SK-N-SH (cell line): ENCODE results near the gene NAV2. TPM values are rescaled to one million over a fixed set of nuclear protein-coding genes. Genes with fewer than 3 reads are reported as not detected.

Experiments
- CTCF ChIA-PET: fragments of 300-600, 350-600 bp; formaldehyde crosslinking; extraction: SDS; loops from one replicate; lab custom pipeline; 2021; lab: Yijun Ruan, JAX
- POLR2A ChIA-PET: fragments of 350-600 bp; sonication (Branson Sonifier 250); formaldehyde crosslinking; extraction: SDS; loops from one replicate; lab custom pipeline; 2020; ENCODE audit warnings: antibody characterized with exemption, inconsistent platforms; lab: Yijun Ruan, JAX
- DNase-seq: peaks from one replicate; pipeline ENCODE4 v3.0.0; 2012
- H2AFZ ChIP-seq: fragments of 200-600 bp; sonication (generic); 2 replicates; pipeline ENCODE4 v1.8.1; 2016; ENCODE audit warnings: antibody characterized with exemption, mild to moderate bottlenecking, low read depth
- H3F3A ChIP-seq: fragments of 200-600 bp; sonication (generic); replicated peaks from 2 replicates; pipeline ENCODE3; 2016; ENCODE audit warnings: antibody characterized with exemption, mild to moderate bottlenecking; ENCODE audit not compliant: insufficient read depth
- H3K27ac ChIP-seq, 2 experiments: fragments of 200-500 bp in 1 of 2; fragments of 200-600 bp in 1 of 2; sonication (Bioruptor generic) in 1 of 2; sonication (generic), shearing (Covaris generic) in 1 of 2; 2 replicates each; pipeline versions ENCODE4 v1.5.1 to v1.6.1; 2014 to 2016; ENCODE audit warnings: low read depth in 2 of 2, inconsistent platforms in 1 of 2, low read length in 1 of 2, mild to moderate bottlenecking in 1 of 2, mixed read lengths in 1 of 2
- H3K27me3 ChIP-seq: fragments of 200-600 bp; sonication (generic), shearing (Covaris generic); 2 replicates; pipeline ENCODE4 v1.6.1; 2016; ENCODE audit warnings: mixed run types; ENCODE audit not compliant: insufficient read depth
- H3K36me3 ChIP-seq, 2 experiments: fragments of 200-500 bp in 1 of 2; fragments of 200-600 bp in 1 of 2; sonication (Bioruptor generic) in 1 of 2; sonication (generic) in 1 of 2; replicated peaks in 1 of 2; 2 replicates each; pipeline versions ENCODE3 to v1.5.1; 2014 to 2016; ENCODE audit warnings: low read length in 1 of 2, mild to moderate bottlenecking in 1 of 2; ENCODE audit not compliant: insufficient read depth in 2 of 2, control insufficient read depth in 1 of 2
- H3K4me1 ChIP-seq, 2 experiments: fragments of 200-500 bp in 1 of 2; fragments of 200-600 bp in 1 of 2; sonication (Bioruptor generic) in 1 of 2; sonication (generic), shearing (Covaris generic) in 1 of 2; 2 replicates each; pipeline versions ENCODE4 v1.5.1 to v1.6.1; 2014 to 2016; ENCODE audit warnings: low read depth in 1 of 2, low read length in 1 of 2, mixed run types in 1 of 2; ENCODE audit not compliant: insufficient read depth in 2 of 2, control insufficient read depth in 1 of 2
- H3K4me2 ChIP-seq: fragments of 200-600 bp; sonication (generic), shearing (Covaris generic); 2 replicates; pipeline ENCODE4 v1.6.1; 2017; ENCODE audit warnings: mixed run types
- H3K4me3 ChIP-seq, 2 experiments: fragments of 200-500 bp in 1 of 2; fragments of 200-600 bp in 1 of 2; sonication (Bioruptor generic) in 1 of 2; sonication (generic), shearing (Covaris generic) in 1 of 2; 2 replicates each; pipeline versions ENCODE4 v1.5.1 to v1.8.1; 2014 to 2016; ENCODE audit warnings: low read depth in 2 of 2, inconsistent platforms in 1 of 2, low read length in 1 of 2, mild to moderate bottlenecking in 1 of 2, mixed read lengths in 1 of 2, moderate library complexity in 1 of 2
- H3K79me2 ChIP-seq: fragments of 200-600 bp; sonication (generic); 2 replicates; pipeline ENCODE4 v1.8.1; 2017; ENCODE audit warnings: mild to moderate bottlenecking; ENCODE audit not compliant: insufficient read depth
- H3K9ac ChIP-seq: fragments of 200-600 bp; sonication (generic); 2 replicates; pipeline ENCODE4 v1.6.1; 2017; ENCODE audit warnings: mixed run types
- H3K9me2 ChIP-seq: fragments of 200-600 bp; sonication (generic); 2 replicates; pipeline ENCODE4 v1.6.1; 2017; ENCODE audit warnings: mixed run types
- H3K9me3 ChIP-seq: fragments of 200-600 bp; sonication (generic); 2 replicates; pipeline ENCODE4 v1.6.1; 2017; ENCODE audit warnings: mixed run types, mild to moderate bottlenecking, moderate library complexity
- H4K20me1 ChIP-seq: fragments of 200-600 bp; sonication (generic); 2 replicates; pipeline ENCODE4 v1.6.1; 2017; ENCODE audit warnings: mild to moderate bottlenecking, mixed run types; ENCODE audit not compliant: insufficient read depth
- CHD2 ChIP-seq: fragments of 150-350 bp; IDR thresholded peaks from 2 replicates; pipeline ENCODE4 v1.6.1; 2018; ENCODE audit warnings: low read length; ENCODE audit not compliant: partially characterized antibody
- FOSL2 ChIP-seq: IDR thresholded peaks from 2 replicates; pipeline ENCODE4 v1.4.0; 2012; ENCODE audit warnings: low read depth, mild to moderate bottlenecking, moderate library complexity, borderline replicate concordance
- FOXJ3 ChIP-seq: sonication (generic); formaldehyde crosslinking; IDR thresholded peaks from 2 replicates; pipeline ENCODE4 v1.5.1; 2020; ENCODE audit warnings: mild to moderate bottlenecking, missing genetic modification reagents
- FOXM1 ChIP-seq: IDR thresholded peaks from 2 replicates; pipeline ENCODE4 v1.4.0; 2012; ENCODE audit warnings: low read depth, mild to moderate bottlenecking
- GABPA ChIP-seq: IDR thresholded peaks from 2 replicates; pipeline ENCODE4 v1.4.0; 2012; ENCODE audit warnings: low read depth, mild to moderate bottlenecking
- GATA2 ChIP-seq: sonication (generic); formaldehyde crosslinking; IDR thresholded peaks from 2 replicates; pipeline ENCODE4 v1.5.0; 2020; ENCODE audit warnings: mild to moderate bottlenecking, missing genetic modification reagents
- IRF3 ChIP-seq: fragments of 150-350 bp; IDR thresholded peaks from 2 replicates; pipeline ENCODE4 v1.6.1; 2016; ENCODE audit warnings: mild to moderate bottlenecking, low read depth, low read length
- JUND ChIP-seq: IDR thresholded peaks from 2 replicates; pipeline ENCODE4 v1.4.0; 2012
- MEF2A ChIP-seq: IDR thresholded peaks from 2 replicates; pipeline ENCODE4 v1.4.0; 2012; ENCODE audit warnings: low read depth, borderline replicate concordance
- NFIC ChIP-seq: IDR thresholded peaks from 2 replicates; pipeline ENCODE4 v1.4.0; 2012; ENCODE audit warnings: borderline replicate concordance
- RAD21 ChIP-seq: IDR thresholded peaks from 2 replicates; pipeline ENCODE4 v1.6.1; 2012; ENCODE audit warnings: mild to moderate bottlenecking, low read length
- RXRA ChIP-seq: IDR thresholded peaks from 2 replicates; pipeline ENCODE4 v1.4.0; 2012; ENCODE audit warnings: low read depth, mild to moderate bottlenecking, borderline replicate concordance
- SIN3A ChIP-seq: IDR thresholded peaks from 2 replicates; pipeline ENCODE4 v1.6.1; 2012; ENCODE audit warnings: low read depth, mild to moderate bottlenecking, low read length, moderate library complexity, borderline replicate concordance
- SMC3 ChIP-seq: IDR thresholded peaks from 2 replicates; pipeline ENCODE4 v1.6.1; 2012; ENCODE audit warnings: low read depth, low read length, improper control_type of control experiment
- TAF1 ChIP-seq: IDR thresholded peaks from 2 replicates; pipeline ENCODE4 v1.6.1; 2012; ENCODE audit warnings: low read depth, mild to moderate bottlenecking, low read length, moderate library complexity, borderline replicate concordance
- TCF12 ChIP-seq: IDR thresholded peaks from 2 replicates; pipeline ENCODE4 v1.4.0; 2012
- USF1 ChIP-seq: IDR thresholded peaks from 2 replicates; pipeline ENCODE4 v1.4.0; 2012; ENCODE audit warnings: low read depth, borderline replicate concordance
- YY1 ChIP-seq: IDR thresholded peaks from 2 replicates; pipeline ENCODE4 v1.4.0; 2012; ENCODE audit warnings: low read depth, mild to moderate bottlenecking
- WGBS: methylation state at CpG from one replicate; pipeline ENCODE4 v1.1.6; 2017; ENCODE audit warnings: low lambda C conversion rate; 5-methylcytosine and 5-hydroxymethylcytosine counted together
- polyA plus RNA-seq, 3 experiments: library from polyadenylated mRNA; depleted of rRNA; stranded (reverse); fragments of >200 nt; gene quantifications; 2 replicates each; pipeline ENCODE4 v1.2.3, GENCODE V29; 2012
- TF ChIP-seq, protein P1 (sequence below): fragments of 200-600 bp; sonication (generic); IDR thresholded peaks from 2 replicates; pipeline ENCODE4 v1.6.1; 2017; ENCODE audit warnings: antibody characterized with exemption, mild to moderate bottlenecking, moderate library complexity
- TF ChIP-seq, protein P2 (sequence below): IDR thresholded peaks from 2 replicates; pipeline ENCODE4 v1.4.0; 2012; ENCODE audit warnings: low read depth

The NAV2 gene
- polyA plus RNA-seq, 1 of the 3 experiments (the other 2 are of a cell fraction): 26.2 TPM

- TF ChIP-seq MEF2A (no peak), CHD2 (no peak), SMC3 (no peak), YY1 (no peak), SIN3A (no peak), GABPA (no peak), JUND (no peak), TCF12 (no peak), USF1 (no peak), TAF1 (no peak)
- TF ChIP-seq, protein P1, sequence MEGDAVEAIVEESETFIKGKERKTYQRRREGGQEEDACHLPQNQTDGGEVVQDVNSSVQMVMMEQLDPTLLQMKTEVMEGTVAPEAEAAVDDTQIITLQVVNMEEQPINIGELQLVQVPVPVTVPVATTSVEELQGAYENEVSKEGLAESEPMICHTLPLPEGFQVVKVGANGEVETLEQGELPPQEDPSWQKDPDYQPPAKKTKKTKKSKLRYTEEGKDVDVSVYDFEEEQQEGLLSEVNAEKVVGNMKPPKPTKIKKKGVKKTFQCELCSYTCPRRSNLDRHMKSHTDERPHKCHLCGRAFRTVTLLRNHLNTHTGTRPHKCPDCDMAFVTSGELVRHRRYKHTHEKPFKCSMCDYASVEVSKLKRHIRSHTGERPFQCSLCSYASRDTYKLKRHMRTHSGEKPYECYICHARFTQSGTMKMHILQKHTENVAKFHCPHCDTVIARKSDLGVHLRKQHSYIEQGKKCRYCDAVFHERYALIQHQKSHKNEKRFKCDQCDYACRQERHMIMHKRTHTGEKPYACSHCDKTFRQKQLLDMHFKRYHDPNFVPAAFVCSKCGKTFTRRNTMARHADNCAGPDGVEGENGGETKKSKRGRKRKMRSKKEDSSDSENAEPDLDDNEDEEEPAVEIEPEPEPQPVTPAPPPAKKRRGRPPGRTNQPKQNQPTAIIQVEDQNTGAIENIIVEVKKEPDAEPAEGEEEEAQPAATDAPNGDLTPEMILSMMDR: no peak
- Histone ChIP-seq H4K20me1 (no peaks in the 10 kb centered on the region), H2AFZ (no peak within 1 kb of the TSS), H3K27ac (no peak within 1 kb of the TSS), H3K4me3 (peak within 1 kb of the TSS; percentile 21 to 32; a peak in 3 of 4 replicates), H3K36me3 (no peaks in the 10 kb centered on the region), H3K9ac (no peak within 1 kb of the TSS), H3F3A (no peaks in the 10 kb centered on the region), H3K79me2 (no peaks in the 10 kb centered on the region), H3K9me2 (no peaks in the 10 kb centered on the region), H3K9me3 (no peaks in the 10 kb centered on the region), H3K4me2 (peak within 1 kb of the TSS; percentile 65; the same call in 1 of the 2 replicates), H3K27me3 (peaks cover 59% of the 10 kb centered on the region), H3K4me1 (peaks cover 0 to 16% of the 10 kb centered on the region in 2 experiments; a peak in 2 of 4 replicates)
- 49% methylated on average over 26 of the region's 30 CpGs for WGBS
- DNase-seq: peak; percentile 22
- ChIA-PET POLR2A (interaction anchor here (1.0 kb wide), 1 partner anchor 167 kb away, joined by 4 read pairs; no protein-coding TSS in a partner anchor), CTCF (interaction anchor here (0.7 to 4.6 kb wide), 10 partner anchors 12 to 449 kb away, joined by 3 to 38 read pairs (median 4); no protein-coding TSS in a partner anchor)
These were observed 448.0 kb downstream of the NAV2 start, which contains the start of gene DBX1 for GRCh38 chr11:20160425-20161229. TSS of gene DBX1 (minus strand) at chr11:20160475. CDS start at chr11:20160324, 151 bp downstream.

GRCh38 chr11:20161230-20161918, 448.7 kb downstream of the NAV2 start:
- Histone ChIP-seq H3K9me2 (no peaks in the 10 kb centered on the region), H2AFZ (no peak overlapping the region), H4K20me1 (no peaks in the 10 kb centered on the region), H3K36me3 (no peaks in the 10 kb centered on the region), H3K9ac (no peak overlapping the region), H3F3A (no peaks in the 10 kb centered on the region), H3K9me3 (no peaks in the 10 kb centered on the region), H3K4me2 (peak overlapping the region; percentile 65; the same call in 1 of the 2 replicates), H3K27me3 (peaks cover 61% of the 10 kb centered on the region), H3K79me2 (no peaks in the 10 kb centered on the region), H3K27ac (no peak overlapping the region; a peak in 1 of 4 replicates), H3K4me3 (peak overlapping the region; percentile 11 to 32; a peak in 3 of 4 replicates), H3K4me1 (peaks cover 0 to 16% of the 10 kb centered on the region in 2 experiments; a peak in 2 of 4 replicates)
- CTCF ChIA-PET: interaction anchor here (0.7 to 4.6 kb wide), 9 partner anchors 13 to 448 kb away, joined by 3 to 38 read pairs (median 4); no protein-coding TSS in a partner anchor
- WGBS: 11% methylated on average over 12 of the region's 29 CpGs
- POLR2A ChIA-PET: interaction anchor here (1.0 kb wide), 1 partner anchor 166 kb away, joined by 4 read pairs; no protein-coding TSS in a partner anchor
- peak; percentile 89 for DNase-seq
- TF ChIP-seq MEF2A (no peak), FOXM1 (no peak), IRF3 (no peak), GABPA (no peak), RAD21 (no peak), FOXJ3 (CRISPR knock-in tag) (no peak), GATA2 (no peak; the same call in 1 of the 2 replicates), SIN3A (no peak), CHD2 (peak; percentile 57), YY1 (no peak), FOSL2 (no peak), RXRA (no peak), NFIC (no peak)
- TF ChIP-seq, protein P2, sequence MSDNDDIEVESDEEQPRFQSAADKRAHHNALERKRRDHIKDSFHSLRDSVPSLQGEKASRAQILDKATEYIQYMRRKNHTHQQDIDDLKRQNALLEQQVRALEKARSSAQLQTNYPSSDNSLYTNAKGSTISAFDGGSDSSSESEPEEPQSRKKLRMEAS: no peak
